A549 treated with AZD9567 at 1 μM for 4 hours (cell line): ENCODE data around the gene CTSO. TPM values are rescaled to one million over a fixed set of nuclear protein-coding genes. Genes with fewer than 3 reads are reported as not detected.

Source experiments
- total RNA-seq: library from RNA; stranded (reverse); fragments of 200-300 nt; extraction: Qiagen RNA extraction; gene quantifications from 5 replicates; pipeline ENCODE4 v1.2.3, GENCODE V29; 2022; ENCODE audit not compliant: insufficient read depth

CTSO gene, protein sequence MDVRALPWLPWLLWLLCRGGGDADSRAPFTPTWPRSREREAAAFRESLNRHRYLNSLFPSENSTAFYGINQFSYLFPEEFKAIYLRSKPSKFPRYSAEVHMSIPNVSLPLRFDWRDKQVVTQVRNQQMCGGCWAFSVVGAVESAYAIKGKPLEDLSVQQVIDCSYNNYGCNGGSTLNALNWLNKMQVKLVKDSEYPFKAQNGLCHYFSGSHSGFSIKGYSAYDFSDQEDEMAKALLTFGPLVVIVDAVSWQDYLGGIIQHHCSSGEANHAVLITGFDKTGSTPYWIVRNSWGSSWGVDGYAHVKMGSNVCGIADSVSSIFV
- 1.0 to 1.3 TPM (median 1.2 TPM) in 5 replicates for total RNA-seq

DNA sequence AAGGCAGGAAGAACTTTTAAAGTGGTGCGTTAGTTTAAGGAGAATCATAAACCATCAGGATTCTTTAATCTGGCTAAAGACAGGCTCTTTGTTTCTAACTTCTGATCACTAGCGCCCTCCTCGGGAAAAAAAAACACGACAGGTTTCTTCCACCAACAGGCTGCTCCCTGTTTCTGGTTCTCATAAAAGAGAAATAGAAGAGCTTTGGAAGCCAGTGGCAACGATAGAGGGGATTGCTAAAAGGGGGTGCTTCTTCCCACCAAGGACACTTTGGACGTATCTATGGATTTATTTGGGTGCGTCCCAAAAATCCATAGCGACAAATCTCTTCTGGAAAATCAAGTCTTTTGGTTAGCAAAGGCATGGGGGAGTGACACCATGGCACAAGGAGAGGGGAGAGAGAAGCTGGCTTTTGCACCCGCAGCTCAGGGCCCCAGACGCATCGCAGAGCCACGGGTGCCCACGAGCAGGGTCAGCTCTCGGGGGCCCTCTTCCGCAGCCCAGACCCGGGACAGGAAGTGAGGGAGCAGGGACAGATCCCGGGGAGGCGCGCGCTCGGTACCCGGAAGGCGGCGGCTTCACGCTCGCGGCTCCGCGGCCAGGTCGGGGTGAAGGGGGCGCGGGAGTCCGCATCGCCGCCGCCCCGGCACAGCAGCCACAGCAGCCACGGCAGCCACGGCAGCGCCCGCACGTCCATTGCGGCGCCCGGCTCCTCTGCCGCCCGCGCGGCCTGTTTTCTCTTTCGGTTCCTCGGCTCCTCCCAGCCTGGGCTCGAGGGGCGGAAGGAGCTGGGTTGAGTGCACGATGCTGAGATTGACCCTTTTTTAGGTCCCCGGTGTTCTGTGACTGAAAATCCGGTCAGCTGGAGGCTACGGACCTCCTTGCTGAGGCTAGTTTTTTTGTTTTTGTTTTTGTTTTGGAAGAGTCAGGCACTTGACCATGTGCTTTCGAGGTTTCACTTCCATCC, at the start of gene CTSO:
Gene CTSO (minus strand): TSS at position 716 of the 967 bp plus-strand sequence. CDS start 19 bp downstream, at position 697.

DNA sequence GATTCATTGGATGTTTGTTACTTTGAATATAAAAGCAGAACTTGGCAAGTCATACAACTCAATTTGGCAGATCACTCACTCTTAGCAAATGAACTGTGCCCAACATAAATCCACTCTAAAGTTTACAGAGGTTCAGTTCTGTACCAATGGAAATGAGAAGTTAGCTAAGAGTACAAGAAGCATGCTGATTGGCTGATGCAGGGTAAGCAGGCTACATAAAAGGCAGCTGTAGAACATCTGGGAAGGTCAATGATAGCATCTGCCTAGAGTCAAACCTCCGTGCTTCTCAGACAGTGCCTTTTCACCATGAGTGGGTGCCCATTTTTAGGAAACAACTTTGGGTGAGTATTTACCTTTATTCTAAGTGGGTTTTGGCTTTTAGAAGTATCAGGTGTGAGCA, 50.2 kb downstream of the CTSO start, which contains the start of gene TDO2:
Gene TDO2 (plus strand): TSS at position 244 of the 400 bp plus-strand sequence. CDS start 63 bp downstream, at position 307.

Other genes with a start within 250 kb of the CTSO start
- gene GUCY1B1, start 194.8 kb downstream of the CTSO start, total RNA-seq = 0.20 to 0.31 TPM (median 0.27 TPM) in 4 of 5 replicates, not detected in the other
- not detected in 5 replicates for gene ASIC5, start 87.6 kb downstream of the CTSO start, total RNA-seq
- gene TDO2, start 50.2 kb downstream of the CTSO start, total RNA-seq = 0.42 to 1.2 TPM (median 0.87 TPM) in 4 of 5 replicates, not detected in the other